SJSA1 (cell line): ENCODE results near the gene RAPGEF2. TPM values are rescaled to one million over a fixed set of nuclear protein-coding genes. Genes with fewer than 3 reads are reported as not detected.
"Not testable (repeated sequence)": the region's sequence is repeated elsewhere in the genome, so short reads cannot be mapped to it uniquely, and the experiment has no call there.

Source experiments
- DNase-seq, 2 experiments: peaks; one replicate each; pipeline ENCODE4 v3.0.0-alpha.2; 2015 to 2020; ENCODE audit warnings: low spot score in 2 of 2, low read depth in 1 of 2
- H3K27ac ChIP-seq: fragments of 250-450 bp; sonication (Bioruptor Pico); 2 replicates; pipeline ENCODE4 v1.5.1; 2020; ENCODE audit warnings: mild to moderate bottlenecking, moderate library complexity
- H3K27me3 ChIP-seq: fragments of 250-450 bp; sonication (Bioruptor Pico); replicated peaks from 2 replicates; pipeline ENCODE4 v1.5.1; 2020; ENCODE audit warnings: mild to moderate bottlenecking, moderate library complexity
- H3K36me3 ChIP-seq: fragments of 250-450 bp; sonication (Bioruptor Pico); 2 replicates; pipeline ENCODE4 v1.5.1; 2020; ENCODE audit warnings: mild to moderate bottlenecking
- H3K4me1 ChIP-seq: fragments of 250-450 bp; sonication (Bioruptor Pico); replicated peaks from 2 replicates; pipeline ENCODE4 v1.6.1; 2021; ENCODE audit warnings: mild to moderate bottlenecking
- H3K4me3 ChIP-seq: fragments of 250-450 bp; sonication (Bioruptor Pico); 2 replicates; pipeline ENCODE4 v1.5.1; 2020; ENCODE audit warnings: mild to moderate bottlenecking
- H3K9me3 ChIP-seq: fragments of 250-450 bp; sonication (Bioruptor Pico); replicated peaks from 2 replicates; pipeline ENCODE4 v1.5.1; 2020; ENCODE audit warnings: mild to moderate bottlenecking
- total RNA-seq: library from RNA; depleted of rRNA; stranded (reverse); fragments of >200 nt; shearing (Covaris generic); gene quantifications from 2 replicates; pipeline ENCODE4 v1.2.3, GENCODE V29; 2014

The RAPGEF2 gene
- total RNA-seq, 1 experiment from 2014 or later, result 97.6 TPM

DNA sequence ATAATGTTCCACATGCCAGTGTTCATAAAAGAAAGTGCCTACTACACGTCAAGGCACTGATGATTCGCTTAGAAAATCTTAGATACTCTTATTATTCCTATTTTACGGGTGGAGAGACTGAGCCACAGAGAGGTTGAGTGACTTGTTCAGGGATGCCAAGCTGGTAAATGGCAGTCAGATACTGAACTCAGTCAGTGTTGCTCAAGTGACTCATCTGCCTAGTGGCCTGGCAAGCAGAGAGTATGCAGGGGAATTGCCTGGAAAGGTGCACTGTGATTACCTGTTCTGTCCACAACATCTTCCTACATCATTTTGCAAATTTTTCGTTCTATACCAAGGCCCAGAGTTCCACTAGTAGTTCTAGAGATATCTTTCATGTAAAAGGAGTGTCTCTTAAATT lies 68.4 kb downstream of the RAPGEF2 start:
- Histone ChIP-seq H3K27me3 (no peaks in the 10 kb centered on the region), H3K36me3 (no peaks in the 10 kb centered on the region), H3K4me1 (peaks cover 18% of the 10 kb centered on the region), H3K4me3 (no peak overlapping the region), H3K27ac (no peak overlapping the region), H3K9me3 (no peaks in the 10 kb centered on the region)
- DNase-seq, result no peak

DNA sequence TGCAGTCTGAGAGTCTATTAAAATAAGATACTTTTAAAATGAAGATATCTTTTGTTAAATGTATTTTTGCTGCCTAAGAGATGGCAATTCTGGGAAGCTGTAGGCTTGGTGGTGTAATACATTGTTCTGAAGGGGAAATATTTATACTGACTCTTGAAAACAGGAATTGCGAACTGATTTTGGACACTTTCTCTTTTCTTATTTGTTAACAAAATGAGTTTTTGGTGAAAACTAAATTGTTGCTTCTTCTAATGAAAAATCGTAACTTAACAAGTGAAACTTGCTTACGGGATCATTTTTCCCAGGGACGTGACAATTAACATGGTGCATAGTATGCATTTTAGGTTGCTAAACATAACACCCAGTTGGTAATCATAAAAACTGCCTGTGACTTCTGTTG lies 71.0 kb downstream of the RAPGEF2 start:
- Histone ChIP-seq H3K4me3 (no peak overlapping the region), H3K9me3 (no peaks in the 10 kb centered on the region), H3K4me1 (peaks cover 27% of the 10 kb centered on the region), H3K36me3 (no peaks in the 10 kb centered on the region), H3K27ac (no peak overlapping the region), H3K27me3 (no peaks in the 10 kb centered on the region)
- DNase-seq, result no peak

DNA sequence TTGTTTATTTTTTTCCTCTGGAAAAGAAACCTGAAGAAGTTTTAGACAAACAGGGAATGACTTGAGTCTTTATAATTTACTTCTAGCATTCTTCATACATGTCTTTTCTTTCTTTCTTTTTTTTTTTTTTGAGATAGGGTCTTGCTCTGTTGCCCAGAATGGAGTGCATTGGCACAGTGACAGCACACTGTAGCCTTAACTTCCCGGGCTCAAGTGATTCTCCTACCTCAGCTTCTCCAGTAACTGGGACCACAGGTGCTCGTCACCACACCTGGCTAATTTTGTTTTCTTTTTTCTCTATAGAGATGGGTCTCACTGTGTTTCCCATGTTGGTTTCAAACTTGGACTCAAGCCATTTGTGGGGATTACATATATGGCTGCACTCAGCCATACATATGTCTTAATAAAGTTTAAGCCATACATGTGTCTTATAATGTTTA lies 71.8 kb downstream of the RAPGEF2 start:
- DNase-seq, result no peak
- no peaks in the 10 kb centered on the region for H3K9me3 ChIP-seq
- H3K27me3 ChIP-seq, result no peaks in the 10 kb centered on the region
- no peak overlapping the region for H3K4me3 ChIP-seq
- no peaks in the 10 kb centered on the region for H3K36me3 ChIP-seq
- peaks cover 35% of the 10 kb centered on the region for H3K4me1 ChIP-seq
- peak overlapping the region; percentile 50 for H3K27ac ChIP-seq

DNA sequence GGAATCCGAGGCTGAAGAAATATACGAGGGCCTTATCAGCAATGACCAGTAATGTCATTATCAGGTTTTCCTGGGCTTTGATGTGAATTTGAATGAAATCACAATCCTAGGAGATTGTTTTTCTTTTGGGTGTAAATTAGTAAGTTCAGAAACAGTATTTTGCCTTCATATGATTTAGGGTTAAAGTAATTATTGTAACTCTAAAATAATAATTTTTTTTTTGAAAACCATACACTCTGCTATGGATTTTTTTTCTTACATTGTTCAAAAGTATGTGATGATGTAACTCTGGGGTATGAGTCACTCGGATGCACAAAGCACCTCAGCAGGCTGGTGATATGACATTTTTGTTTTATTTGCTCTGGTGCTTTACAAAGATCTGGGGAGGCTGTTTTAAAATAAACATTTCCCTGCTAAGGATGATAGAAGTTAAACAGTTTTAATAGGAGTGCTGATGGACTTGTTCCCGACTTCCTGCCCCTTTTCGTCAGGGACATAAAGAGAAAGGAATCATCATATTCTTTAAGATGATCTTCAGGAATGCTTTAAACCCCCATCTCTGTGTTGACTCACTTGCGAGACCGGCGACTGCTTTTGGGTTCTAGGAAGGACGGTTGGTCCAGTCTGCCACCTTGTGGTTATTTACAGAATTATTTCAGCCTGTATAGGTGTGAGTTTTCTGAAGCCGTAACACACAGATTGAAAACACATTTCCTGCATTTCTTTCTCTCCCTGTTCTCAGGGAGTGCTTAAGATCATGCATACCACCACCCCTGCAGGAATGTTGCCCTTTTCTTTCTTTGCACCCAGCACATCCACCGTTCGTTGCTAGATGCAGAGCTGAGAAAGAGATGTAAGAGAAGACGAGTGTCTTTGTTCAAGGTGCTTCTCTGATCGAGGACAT lies 72.5 kb downstream of the RAPGEF2 start:
- no peaks in the 10 kb centered on the region for H3K36me3 ChIP-seq
- H3K27me3 ChIP-seq, result no peaks in the 10 kb centered on the region
- peak overlapping the region; percentile 13 for H3K4me3 ChIP-seq
- H3K27ac ChIP-seq, result peak overlapping the region; percentile 50
- no peaks in the 10 kb centered on the region for H3K9me3 ChIP-seq
- peaks cover 42% of the 10 kb centered on the region for H3K4me1 ChIP-seq
- peak; percentile 84 to 94 for DNase-seq

DNA sequence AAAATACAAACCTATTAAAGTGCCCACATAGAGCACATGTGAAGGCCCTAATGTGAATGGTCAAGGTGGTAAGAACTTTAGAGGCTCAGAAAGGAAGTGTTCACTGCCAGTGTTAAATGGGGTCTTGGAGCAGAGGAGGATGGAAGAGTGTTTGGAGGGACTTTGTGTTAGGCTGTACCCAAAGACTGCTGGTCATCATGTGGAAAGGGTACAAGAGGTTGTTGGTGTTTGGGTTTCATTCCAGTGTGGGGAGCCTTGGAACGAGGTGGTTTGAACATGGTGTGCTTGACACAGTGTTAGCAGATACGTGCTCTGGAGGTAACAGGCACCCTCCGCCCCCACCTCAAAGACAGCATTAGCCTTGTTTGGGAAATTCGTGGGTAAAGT lies 73.1 kb downstream of the RAPGEF2 start:
- H3K4me3 ChIP-seq, result peak overlapping the region; percentile 13
- H3K36me3 ChIP-seq, result no peaks in the 10 kb centered on the region
- H3K9me3 ChIP-seq, result no peaks in the 10 kb centered on the region
- no peaks in the 10 kb centered on the region for H3K27me3 ChIP-seq
- no peak for DNase-seq
- peak overlapping the region; percentile 50 for H3K27ac ChIP-seq
- peaks cover 44% of the 10 kb centered on the region for H3K4me1 ChIP-seq

DNA sequence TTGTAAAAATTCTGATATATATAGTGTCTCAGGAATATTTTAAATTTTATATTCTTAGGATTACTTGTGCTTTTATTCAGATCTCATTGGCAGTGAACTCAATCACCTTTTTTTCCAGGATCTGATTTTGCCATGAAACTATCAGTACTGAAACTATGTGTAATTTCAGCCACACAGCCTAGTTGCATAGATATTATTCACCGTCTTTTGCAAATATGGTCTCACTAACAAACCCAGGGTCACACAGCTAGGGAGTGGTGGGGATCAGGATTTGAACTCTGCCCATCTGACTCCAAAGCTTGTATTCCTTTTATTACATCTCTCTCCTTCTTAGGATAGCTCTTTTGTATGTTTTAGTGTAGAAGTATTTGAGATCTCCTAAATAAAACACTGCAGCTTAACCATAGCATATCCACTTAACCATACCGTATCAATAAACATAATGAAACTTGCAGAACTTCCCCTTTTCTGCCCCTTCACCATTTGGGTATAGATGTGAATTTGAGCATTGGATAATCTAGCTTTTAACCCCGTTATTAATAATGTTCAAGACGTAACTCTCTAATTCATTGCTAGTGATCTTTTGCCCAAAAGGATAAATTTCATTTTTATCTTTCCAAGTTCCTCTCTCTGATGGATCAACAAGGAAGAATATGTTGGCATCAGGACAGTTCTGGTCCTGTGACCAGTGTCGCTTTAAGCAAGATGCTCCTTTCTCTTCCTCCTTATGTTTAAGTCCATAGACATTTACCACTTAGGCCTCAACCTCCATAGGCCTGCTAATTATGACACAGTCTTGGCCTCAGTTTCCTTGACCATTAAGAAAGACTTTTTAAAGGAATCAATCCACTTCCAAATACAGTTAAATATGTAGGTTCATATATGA lies 74.6 kb downstream of the RAPGEF2 start:
- DNase-seq, result no peak
- no peak overlapping the region for H3K4me3 ChIP-seq
- H3K27me3 ChIP-seq, result no peaks in the 10 kb centered on the region

DNA sequence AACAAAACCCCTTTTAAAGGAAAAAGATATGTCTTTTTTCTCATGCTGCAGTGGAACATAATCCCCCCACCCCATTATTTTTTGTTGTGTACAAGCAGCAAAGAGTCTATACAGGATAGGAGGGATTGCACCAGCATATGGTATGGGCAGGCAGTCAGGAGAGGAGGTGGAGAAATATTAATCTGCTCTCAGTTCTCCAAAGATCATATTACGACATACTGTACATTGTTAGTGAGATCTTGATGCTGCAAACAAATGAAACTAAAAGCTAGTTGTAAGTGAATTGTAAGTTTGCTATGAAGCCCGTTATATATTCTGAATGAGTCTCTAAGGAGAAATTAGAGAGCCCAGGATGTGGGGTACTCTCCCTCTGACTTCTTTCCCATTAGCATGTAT lies 75.3 kb downstream of the RAPGEF2 start:
- H3K4me1 ChIP-seq, result peaks cover 44% of the 10 kb centered on the region
- no peaks in the 10 kb centered on the region for H3K9me3 ChIP-seq
- no peak overlapping the region for H3K4me3 ChIP-seq
- H3K27me3 ChIP-seq, result no peaks in the 10 kb centered on the region
- no peaks in the 10 kb centered on the region for H3K36me3 ChIP-seq
- H3K27ac ChIP-seq, result no peak overlapping the region
- no peak for DNase-seq

More for the DNA sequence above, 74.6 kb downstream of the RAPGEF2 start:
- no peak overlapping the region for H3K27ac ChIP-seq
- no peaks in the 10 kb centered on the region for H3K9me3 ChIP-seq
- H3K36me3 ChIP-seq, result no peaks in the 10 kb centered on the region
- peaks cover 44% of the 10 kb centered on the region for H3K4me1 ChIP-seq

DNA sequence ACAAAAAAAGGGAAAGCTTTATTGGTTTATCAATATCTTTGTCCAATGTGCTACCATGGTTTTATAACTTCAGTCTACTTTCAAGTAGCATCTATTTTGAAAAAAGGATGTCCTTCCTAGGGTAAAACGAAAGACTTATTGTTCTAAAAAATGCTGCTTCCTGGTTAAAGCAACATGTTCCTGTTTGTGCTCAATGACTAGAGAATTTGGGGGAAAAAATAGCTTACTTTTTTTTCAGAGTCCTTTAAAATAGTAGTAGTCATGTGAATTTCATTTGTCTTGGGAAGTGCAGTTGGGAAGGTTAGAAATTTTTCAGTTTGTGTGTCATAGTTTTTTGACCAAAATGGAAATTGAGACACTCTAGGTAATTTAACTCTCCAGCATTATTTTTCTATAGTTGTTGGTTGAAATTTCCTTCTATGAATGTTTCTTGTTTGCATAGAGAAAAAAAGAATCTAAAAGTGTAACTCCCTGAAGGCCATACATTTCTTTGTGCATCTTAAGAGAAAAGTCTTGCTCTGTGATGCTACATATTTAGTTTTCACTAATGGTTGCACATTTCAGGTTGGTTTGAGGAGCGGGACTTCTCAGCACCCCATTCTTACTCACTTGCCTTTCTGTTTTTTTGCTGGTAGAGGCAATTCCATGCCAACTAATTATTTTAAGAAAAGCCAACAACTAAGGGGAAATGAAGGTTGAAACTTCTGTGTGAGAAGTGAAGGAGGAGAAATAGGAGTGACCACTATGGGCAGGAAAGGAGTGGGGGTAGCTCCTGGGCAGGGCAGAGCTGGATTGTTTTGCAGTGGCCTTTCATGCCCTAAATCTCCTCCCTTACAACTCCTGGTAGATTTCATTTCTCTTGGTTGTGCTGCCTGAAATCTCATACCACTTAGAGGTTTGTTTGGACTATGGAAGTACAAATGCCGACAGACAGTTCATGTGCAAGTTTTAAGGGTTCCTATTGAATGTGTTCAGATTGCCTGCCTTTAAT lies 76.4 kb downstream of the RAPGEF2 start:
- Histone ChIP-seq H3K4me1 (peaks cover 40% of the 10 kb centered on the region), H3K36me3 (no peaks in the 10 kb centered on the region), H3K9me3 (no peaks in the 10 kb centered on the region), H3K4me3 (peak overlapping the region; percentile 6; the same call in 1 of the 2 replicates), H3K27me3 (no peaks in the 10 kb centered on the region), H3K27ac (peak overlapping the region; percentile 14; the same call in 1 of the 2 replicates)
- DNase-seq, result peak in 1 of 2 experiments; percentile 24

DNA sequence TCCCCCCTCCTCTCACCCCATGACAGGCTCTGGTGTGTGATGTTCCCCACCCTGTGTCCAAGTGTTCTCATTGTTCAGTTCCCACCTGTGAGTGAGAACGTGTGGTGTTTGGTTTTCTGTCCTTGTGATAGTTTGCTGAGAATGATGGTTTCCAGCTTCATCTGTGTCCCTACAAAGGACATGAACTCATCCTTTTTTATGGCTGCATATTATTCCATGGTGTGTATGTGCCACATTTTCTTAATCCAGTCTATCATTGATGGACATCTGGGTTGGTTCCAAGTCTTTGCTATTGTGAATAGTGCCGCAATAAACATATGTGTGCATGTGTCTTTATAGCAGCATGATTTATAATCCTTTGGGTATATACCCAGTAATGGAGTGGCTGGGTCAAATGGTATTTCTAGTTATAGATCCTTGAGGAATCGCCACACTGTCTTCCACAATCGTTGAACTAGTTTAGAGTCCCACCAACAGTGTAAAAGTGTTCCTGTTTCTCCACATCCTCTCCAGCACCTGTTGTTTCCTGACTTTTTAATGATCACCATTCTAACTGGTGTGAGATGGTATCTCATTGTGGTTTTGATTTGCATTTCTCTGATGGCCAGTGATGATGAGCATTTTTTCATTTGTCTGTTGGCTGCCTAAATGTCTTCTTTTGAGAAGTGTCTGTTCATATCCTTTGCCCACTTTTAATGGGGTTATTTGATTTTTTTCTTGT lies 81.2 kb downstream of the RAPGEF2 start:
- not testable (repeated sequence) for H3K36me3 ChIP-seq, H3K27ac ChIP-seq, DNase-seq, H3K9me3 ChIP-seq, H3K27me3 ChIP-seq, H3K4me3 ChIP-seq
- peaks cover 42% of the 10 kb centered on the region for H3K4me1 ChIP-seq

DNA sequence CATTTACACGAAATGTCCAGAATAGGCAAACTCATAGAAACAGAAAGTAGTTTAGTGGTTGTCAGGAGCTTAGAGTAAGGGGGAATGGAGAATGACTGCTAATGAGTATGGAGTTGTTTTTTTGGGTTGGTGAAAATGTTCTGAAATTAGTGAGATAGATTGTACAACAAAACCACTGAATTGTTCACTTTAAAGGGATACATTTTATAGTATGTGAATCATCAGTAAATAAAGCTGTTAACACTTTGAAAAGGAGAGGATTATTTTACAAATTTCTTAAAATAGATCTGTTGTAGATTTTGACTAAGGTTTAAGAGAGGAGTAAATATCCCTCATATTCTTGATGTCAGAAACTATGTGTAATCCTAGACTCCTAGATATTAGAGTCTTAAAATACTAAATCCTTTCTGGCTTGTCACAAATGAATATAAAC lies 82.7 kb downstream of the RAPGEF2 start:
- no peak for DNase-seq
- no peaks in the 10 kb centered on the region for H3K27me3 ChIP-seq
- no peak overlapping the region for H3K27ac ChIP-seq
- no peaks in the 10 kb centered on the region for H3K36me3 ChIP-seq
- H3K4me1 ChIP-seq, result peaks cover 30% of the 10 kb centered on the region
- H3K4me3 ChIP-seq, result no peak overlapping the region
- no peaks in the 10 kb centered on the region for H3K9me3 ChIP-seq

DNA sequence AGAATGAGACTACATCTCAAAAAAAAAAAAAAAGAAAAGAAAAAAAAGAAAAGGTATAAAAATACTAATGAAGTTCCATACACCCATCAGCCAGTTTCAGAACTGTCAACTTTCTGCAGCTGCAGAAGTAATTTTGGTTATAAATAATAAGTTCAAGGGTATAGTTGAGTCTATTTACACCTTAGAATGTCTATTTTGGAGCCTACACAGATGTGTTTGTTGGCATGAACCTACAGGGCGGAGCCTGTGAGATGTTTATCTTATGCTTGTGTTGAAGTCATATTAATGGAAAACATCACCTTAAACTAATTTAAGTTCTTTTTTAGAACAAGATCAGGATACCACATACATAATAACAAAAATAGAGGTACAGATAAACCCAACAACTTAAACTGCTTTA lies 85.8 kb downstream of the RAPGEF2 start:
- no peak for DNase-seq
- Histone ChIP-seq H3K27ac (no peak overlapping the region), H3K27me3 (no peaks in the 10 kb centered on the region), H3K9me3 (no peaks in the 10 kb centered on the region), H3K4me1 (peaks cover 34% of the 10 kb centered on the region), H3K36me3 (no peaks in the 10 kb centered on the region), H3K4me3 (no peak overlapping the region)

DNA sequence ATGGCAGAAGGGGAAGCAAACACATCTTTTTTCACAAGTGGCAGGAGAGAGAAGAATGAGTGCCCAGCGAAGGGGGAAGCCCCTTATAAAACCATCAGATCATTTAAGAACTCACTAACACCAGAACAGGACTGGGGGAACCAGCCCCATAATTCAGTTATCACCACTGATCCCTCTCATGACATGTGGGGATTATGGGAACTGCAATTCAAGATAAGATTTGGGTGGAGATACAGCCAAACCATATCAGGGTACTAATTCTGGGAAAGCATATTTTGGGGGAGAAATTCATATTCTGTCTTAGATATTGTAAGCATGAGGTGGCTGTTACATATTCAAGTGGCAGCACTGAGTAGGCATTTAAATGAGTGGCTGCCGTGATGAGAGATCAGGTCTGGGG lies 87.8 kb downstream of the RAPGEF2 start:
- H3K36me3 ChIP-seq, result no peaks in the 10 kb centered on the region
- no peaks in the 10 kb centered on the region for H3K9me3 ChIP-seq
- peaks cover 28% of the 10 kb centered on the region for H3K4me1 ChIP-seq
- no peaks in the 10 kb centered on the region for H3K27me3 ChIP-seq
- H3K4me3 ChIP-seq, result no peak overlapping the region
- DNase-seq, result no peak
- H3K27ac ChIP-seq, result no peak overlapping the region
